SK-N-SH treated with all-trans-retinoic acid at 6 μM for 48 hours (cell line): Measurements from ENCODE around the gene COG1.

Experiments used
- ATAC-seq: fragments of 200-7000 bp; cut with Tn5 transposase; 3 replicates; pipeline ENCODE4 v1.9.1; 2020; ENCODE audit warnings: mild to moderate bottlenecking, moderate library complexity
- ARNTL ChIP-seq: fragments of 450-650 bp; formaldehyde crosslinking; IDR thresholded peaks from 2 replicates; pipeline ENCODE4 v1.5.0; 2020; ENCODE audit warnings: low read depth, mild to moderate bottlenecking, moderate library complexity, borderline replicate concordance
- CREB5 ChIP-seq: fragments of 250-450 bp; sonication (Bioruptor Pico); IDR thresholded peaks from 2 replicates; pipeline ENCODE4 v1.5.1; 2020; ENCODE audit warnings: low read depth, mild to moderate bottlenecking, moderate library complexity
- CSDC2 ChIP-seq: fragments of 250-450 bp; sonication (Bioruptor Pico); IDR thresholded peaks from 2 replicates; pipeline ENCODE4 v1.5.0; 2020; ENCODE audit warnings: mild to moderate bottlenecking, moderate library complexity
- ESRRG ChIP-seq: fragments of 250-450 bp; sonication (Bioruptor Pico); IDR thresholded peaks from 2 replicates; pipeline ENCODE4 v1.6.1; 2021; ENCODE audit warnings: mild to moderate bottlenecking
- ISL1 ChIP-seq: fragments of 250-450 bp; sonication (Bioruptor Pico); IDR thresholded peaks from 2 replicates; pipeline ENCODE4 v2.1.2; 2022; ENCODE audit warnings: mild to moderate bottlenecking, moderate library complexity
- OSR1 ChIP-seq: fragments of 250-450 bp; sonication (Bioruptor Pico); IDR thresholded peaks from 2 replicates; pipeline ENCODE4 v1.8.0; 2022; ENCODE audit warnings: moderate library complexity, mild to moderate bottlenecking, inconsistent platforms
- PATZ1 ChIP-seq: fragments of 250-450 bp; sonication (Bioruptor Pico); IDR thresholded peaks from 2 replicates; pipeline ENCODE4 v1.8.0; 2020; ENCODE audit warnings: mild to moderate bottlenecking, moderate library complexity, borderline replicate concordance
- POU6F1 ChIP-seq: fragments of 250-450 bp; sonication (Bioruptor Pico); IDR thresholded peaks from 2 replicates; pipeline ENCODE4 v1.8.0; 2021; ENCODE audit warnings: low read depth, mild to moderate bottlenecking, moderate library complexity, borderline replicate concordance
- PPARA ChIP-seq: fragments of 250-450 bp; sonication (Bioruptor Pico); IDR thresholded peaks from 2 replicates; pipeline ENCODE4 v1.5.0; 2020; ENCODE audit warnings: mild to moderate bottlenecking, borderline replicate concordance
- RARB ChIP-seq: fragments of 250-450 bp; sonication (Bioruptor Pico); IDR thresholded peaks from 2 replicates; pipeline ENCODE4 v1.8.0; 2021; ENCODE audit warnings: mild to moderate bottlenecking, moderate library complexity
- SNAI2 ChIP-seq: fragments of 250-450 bp; sonication (Bioruptor Pico); IDR thresholded peaks from 2 replicates; pipeline ENCODE4 v1.5.0; 2020; ENCODE audit warnings: mild to moderate bottlenecking, moderate library complexity
- TCF4 ChIP-seq: fragments of 250-450 bp; sonication (Bioruptor Pico); IDR thresholded peaks from 2 replicates; pipeline ENCODE4 v1.8.0; 2021; ENCODE audit warnings: mild to moderate bottlenecking, moderate library complexity, borderline replicate concordance
- TOX ChIP-seq: fragments of 250-450 bp; sonication (Bioruptor Pico); IDR thresholded peaks from 2 replicates; pipeline ENCODE4 v1.8.0; 2021; ENCODE audit warnings: mild to moderate bottlenecking, moderate library complexity, borderline replicate concordance
- TSHZ2 ChIP-seq: fragments of 250-450 bp; sonication (Bioruptor Pico); IDR thresholded peaks from 2 replicates; pipeline ENCODE4 v1.5.0; 2020; ENCODE audit warnings: mild to moderate bottlenecking, moderate library complexity
- ZFP3 ChIP-seq: fragments of 250-450 bp; sonication (Bioruptor Pico); IDR thresholded peaks from 2 replicates; pipeline ENCODE4 v1.5.0; 2020; ENCODE audit warnings: mild to moderate bottlenecking, moderate library complexity
- ZFP30 ChIP-seq: fragments of 450-650 bp; formaldehyde crosslinking; IDR thresholded peaks from 2 replicates; pipeline ENCODE4 v1.5.0; 2022; ENCODE audit warnings: mild to moderate bottlenecking, moderate library complexity
- ZNF70 ChIP-seq: fragments of 450-650 bp; formaldehyde crosslinking; IDR thresholded peaks from 2 replicates; pipeline ENCODE4 v1.5.0; 2020; ENCODE audit warnings: mild to moderate bottlenecking, moderate library complexity

Gene COG1

GRCh38 chr17:73251871-73252270 is 59.0 kb downstream of the COG1 start:
- no peak for TF ChIP-seq TSHZ2
- no peak for TF ChIP-seq POU6F1
- no peak for TF ChIP-seq RARB (CRISPR knock-in tag)
- no peak for TF ChIP-seq CSDC2 (CRISPR knock-in tag)
- TF ChIP-seq ISL1 (CRISPR knock-in tag), result no peak
- no peak for TF ChIP-seq ZNF70 (CRISPR knock-in tag)
- no peak for TF ChIP-seq ARNTL (CRISPR knock-in tag)
- no peak for TF ChIP-seq CREB5
- TF ChIP-seq TOX (CRISPR knock-in tag), result no peak
- TF ChIP-seq ZFP3 (CRISPR knock-in tag), result no peak
- no peak for TF ChIP-seq TCF4 (CRISPR knock-in tag)
- no peak for TF ChIP-seq ESRRG (CRISPR knock-in tag)
- no peak for TF ChIP-seq PPARA (CRISPR knock-in tag)
- TF ChIP-seq ZFP30 (CRISPR knock-in tag), result no peak
- TF ChIP-seq OSR1 (CRISPR knock-in tag), result no peak
- TF ChIP-seq PATZ1 (CRISPR knock-in tag), result no peak
- TF ChIP-seq SNAI2, result no peak

GRCh38 chr17:73255671-73256181 is 62.9 kb downstream of the COG1 start:
- peak; percentile 86 for ATAC-seq
- TF ChIP-seq TSHZ2, result 0 out of 2 replicates have a peak, but pooled peaks have one; percentile 40
- TF ChIP-seq ZFP30 (CRISPR knock-in tag), result no peak
- TF ChIP-seq OSR1 (CRISPR knock-in tag), result no peak
- TF ChIP-seq ZFP3 (CRISPR knock-in tag), result 0 out of 2 replicates have a peak, but pooled peaks have one; percentile 39
- TF ChIP-seq TCF4 (CRISPR knock-in tag), result peak; percentile 89
- TF ChIP-seq POU6F1, result no peak

More at GRCh38 chr17:73251871-73252270, 59.0 kb downstream of the COG1 start:
- ATAC-seq, result no peak

GRCh38 chr17:73256220-73256619 is 63.4 kb downstream of the COG1 start:
- peak; percentile 3; the same call in 1 of the 3 replicates for ATAC-seq
- TF ChIP-seq TSHZ2 (0 out of 2 replicates have a peak, but pooled peaks have one; percentile 1), ZNF70 (CRISPR knock-in tag) (no peak)
